ENCODE data around the gene PRELP.
"Not testable (repeated sequence)": the region's sequence is repeated elsewhere in the genome, so short reads cannot be mapped to it uniquely, and the experiment has no call there.

Gene PRELP

DNA sequence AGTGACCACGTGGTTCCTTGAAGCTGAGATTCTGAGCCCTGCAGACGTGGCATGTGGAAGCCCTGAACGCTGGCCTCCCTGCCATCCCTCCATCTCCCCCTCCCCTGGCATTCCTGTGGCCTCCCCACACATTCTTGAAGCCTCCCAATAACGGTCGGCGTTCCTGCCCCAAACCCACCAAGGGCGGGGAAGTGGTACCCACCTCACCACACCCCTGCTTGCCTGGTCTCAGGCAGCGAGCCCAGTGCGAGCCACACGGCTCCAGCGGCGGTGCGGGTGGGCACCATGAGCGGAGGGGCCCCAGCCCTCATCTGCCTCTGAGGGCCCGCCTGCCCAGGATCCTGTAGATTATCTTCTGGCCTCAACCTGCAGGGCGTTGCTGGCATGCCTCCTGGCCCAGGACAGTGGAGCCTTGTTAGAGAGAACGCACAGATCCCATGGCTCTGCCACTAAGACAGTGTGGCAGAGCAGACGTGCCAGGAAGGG lies 20.6 kb upstream of the PRELP start:
- DNase-seq (ENCODE audit: low read depth), result no peak

- no peak for DNase-seq (ENCODE audit: low read depth)
Observed at GRCh38 chr1:203455706-203456105, 19.9 kb upstream of the PRELP start.

GRCh38 chr1:203456577-203456976 lies 19.0 kb upstream of the PRELP start:
- no peak for DNase-seq (ENCODE audit: low read depth)

DNA sequence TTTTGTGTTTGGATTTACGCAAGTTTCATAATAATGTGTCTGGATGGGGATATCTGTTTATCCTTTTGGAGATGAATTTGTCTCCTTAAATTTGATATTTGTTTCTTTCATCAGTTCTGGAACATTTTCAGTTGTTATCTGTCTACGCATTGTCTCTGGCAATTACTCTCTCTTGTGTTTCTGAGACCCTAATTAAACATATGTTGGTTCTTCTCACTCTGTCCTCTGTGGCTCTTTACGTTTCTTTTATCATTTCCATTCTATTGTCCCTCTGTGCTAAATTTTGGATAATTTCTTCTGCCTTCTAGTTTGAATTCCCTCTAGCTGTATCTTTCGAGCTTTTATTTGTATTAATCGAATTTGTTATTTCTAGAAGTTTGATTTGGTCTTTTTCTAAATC lies 17.5 kb upstream of the PRELP start:
- no peak for DNase-seq (ENCODE audit: low read depth)

DNA sequence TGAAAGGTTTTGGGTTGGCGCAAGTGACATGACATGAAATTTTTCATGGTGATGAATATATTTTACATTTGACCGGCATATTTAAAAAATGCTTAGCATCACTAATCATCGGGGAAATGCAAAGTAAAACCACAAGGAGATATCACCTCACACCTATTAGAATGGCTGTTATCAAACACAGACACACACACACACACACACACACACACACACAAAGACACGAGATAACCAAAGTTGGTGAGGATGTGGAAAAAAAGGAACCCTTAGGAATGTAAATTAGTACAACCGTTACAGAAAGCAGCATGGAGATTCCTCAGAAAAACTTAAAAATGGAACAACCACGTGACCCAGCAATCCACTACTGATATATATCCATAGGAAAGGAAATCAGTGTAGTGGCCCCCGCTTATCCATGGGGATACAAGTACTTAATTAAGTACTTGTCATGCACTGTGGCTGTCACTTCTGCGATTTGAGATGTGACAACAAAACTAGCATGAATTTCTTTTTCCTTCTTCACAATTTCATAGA lies 15.9 kb upstream of the PRELP start:
- DNase-seq (ENCODE audit: low read depth), result no peak

GRCh38 chr1:203461717-203462116 lies 13.9 kb upstream of the PRELP start:
- no peak for DNase-seq (ENCODE audit: low read depth)

GRCh38 chr1:203462143-203462542 lies 13.5 kb upstream of the PRELP start:
- no peak for DNase-seq (ENCODE audit: low read depth)

DNA sequence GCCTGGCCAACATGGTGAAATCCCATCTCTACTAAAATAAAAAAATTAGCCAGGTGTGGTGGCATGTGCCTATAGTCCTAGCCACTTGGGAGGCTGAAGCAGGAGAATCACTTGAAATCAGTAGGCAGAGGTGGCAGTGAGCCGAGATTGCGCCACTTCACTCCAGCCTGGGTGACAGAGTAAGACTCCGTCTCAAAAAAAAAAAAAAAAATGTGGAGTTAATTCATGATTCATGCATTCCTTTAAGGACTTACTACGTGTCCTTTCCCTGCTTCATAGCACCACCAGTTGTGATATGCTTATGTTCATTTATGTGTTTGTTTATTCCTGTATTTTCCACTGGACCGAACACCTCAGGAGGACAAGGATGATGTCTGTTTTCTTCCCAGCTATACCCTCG lies 12.7 kb upstream of the PRELP start:
- DNase-seq (ENCODE audit: low read depth), result no peak

- DNase-seq (ENCODE audit: low read depth), result no peak
Observed at GRCh38 chr1:203463469-203464062, 12.0 kb upstream of the PRELP start.

GRCh38 chr1:203464226-203464625 lies 11.4 kb upstream of the PRELP start:
- no peak for DNase-seq (ENCODE audit: low read depth)

- DNase-seq (ENCODE audit: low read depth), result no peak
Observed at GRCh38 chr1:203464743-203465142, 10.9 kb upstream of the PRELP start.

- DNase-seq (ENCODE audit: low read depth), result no peak
Observed at GRCh38 chr1:203465146-203465798, 10.3 kb upstream of the PRELP start.

- no peak for DNase-seq (ENCODE audit: low read depth)
Observed at GRCh38 chr1:203465948-203466347, 9.7 kb upstream of the PRELP start.

- DNase-seq (ENCODE audit: low read depth), result not testable (repeated sequence)
Observed at GRCh38 chr1:203466906-203467549, 8.6 kb upstream of the PRELP start.

GRCh38 chr1:203467550-203467921 lies 8.1 kb upstream of the PRELP start:
- DNase-seq (ENCODE audit: low read depth), result no peak

DNA sequence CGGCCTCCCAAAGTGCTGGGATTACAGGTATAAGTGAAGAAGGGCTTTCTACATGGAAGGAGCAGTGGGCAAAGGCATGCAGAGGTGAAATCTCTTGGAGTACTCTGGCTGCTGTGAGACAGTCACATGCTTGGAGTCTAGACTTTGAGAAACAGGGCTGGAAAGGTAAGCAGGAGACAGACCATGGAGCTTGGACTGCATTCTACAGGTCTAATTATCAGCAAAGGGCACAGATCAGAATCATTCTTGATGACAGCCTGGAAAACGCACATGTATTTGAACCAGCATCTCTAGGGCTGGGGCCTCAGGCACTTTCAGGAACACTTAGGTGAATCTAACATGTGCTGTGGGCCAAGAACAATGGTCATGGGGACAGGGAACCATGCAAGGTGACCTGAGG lies 7.3 kb upstream of the PRELP start:
- DNase-seq (ENCODE audit: low read depth), result no peak

- DNase-seq (ENCODE audit: low read depth), result no peak
Observed at GRCh38 chr1:203470240-203470639, 5.4 kb upstream of the PRELP start.

DNA sequence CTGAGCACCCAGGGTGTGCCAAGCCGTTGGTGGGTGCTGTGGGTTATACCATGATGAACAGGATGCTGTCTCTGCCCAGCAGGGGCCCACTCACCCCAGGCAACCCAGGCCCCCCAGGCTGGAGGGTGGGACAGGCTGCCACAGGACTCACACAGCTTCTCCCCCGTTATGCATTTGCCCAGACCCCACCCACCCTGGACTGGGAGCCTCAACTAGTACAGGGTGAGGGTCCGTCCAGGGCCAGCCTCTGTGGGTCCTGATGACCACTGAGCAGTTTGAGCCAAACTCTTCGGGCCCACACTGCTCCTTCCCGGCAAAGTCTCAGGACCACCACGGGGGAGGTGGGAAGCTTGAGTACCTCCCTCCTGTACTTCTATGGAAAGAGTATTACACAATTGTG lies 3.8 kb upstream of the PRELP start:
- no peak for DNase-seq (ENCODE audit: low read depth)

DNA sequence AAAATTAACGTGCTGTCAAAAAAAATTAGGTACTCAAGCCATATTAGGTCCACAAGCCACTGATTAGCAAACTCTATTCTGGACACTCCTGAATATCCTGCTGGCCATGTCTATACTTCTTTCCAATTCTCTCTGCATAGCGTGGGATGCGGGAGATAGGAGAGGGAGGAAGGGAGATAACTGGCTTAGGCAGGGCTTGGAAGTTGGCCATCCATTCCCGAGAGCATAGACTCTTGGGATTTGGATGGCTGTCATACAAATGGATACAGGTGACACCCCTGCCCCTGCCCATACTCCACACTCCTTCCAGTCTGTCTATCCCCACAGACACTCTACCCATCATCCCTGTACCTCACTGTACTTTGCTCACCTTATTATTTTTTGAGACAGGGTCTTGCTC lies 2.3 kb upstream of the PRELP start:
- DNase-seq (ENCODE audit: low read depth), result no peak

GRCh38 chr1:203473781-203474305 lies 1.8 kb upstream of the PRELP start:
- DNase-seq (ENCODE audit: low read depth), result no peak

- DNase-seq (ENCODE audit: low read depth), result no peak
Observed at GRCh38 chr1:203476216-203476814, 709 bp downstream of the PRELP start.

GRCh38 chr1:203477748-203478147 lies 2.1 kb downstream of the PRELP start:
- no peak for DNase-seq (ENCODE audit: low read depth)

- no peak for DNase-seq (ENCODE audit: low read depth)
Observed at GRCh38 chr1:203478231-203478630, 2.6 kb downstream of the PRELP start.
